ENCODE results near the gene CACNA1G. TPM values are rescaled to one million over a fixed set of nuclear protein-coding genes. Genes with fewer than 3 reads are reported as not detected.

The CACNA1G gene
- total and polyA plus RNA-seq, 9 of the 15 experiments (the other 6 are each of a cell fraction or from before 2014, with no cell fraction given), result 0.01 TPM; not detected in 8

GRCh38 chr17:50579399-50579798, 18.9 kb downstream of the CACNA1G start:
- H3K4me1 ChIP-seq (replicated peaks in 1 of 2; ENCODE audit: control insufficient read depth in 2 of 2, insufficient read depth in 2 of 2, low read length in 2 of 2), result peaks cover 11 to 23% of the 10 kb centered on the region in 2 experiments; a peak in 4 of 5 replicates
- no peaks in the 10 kb centered on the region for H3K79me2 ChIP-seq (ENCODE audit: control insufficient read depth, insufficient read depth, low read length)
- H2AFZ ChIP-seq (ENCODE audit: low read depth, low read length), result no peak overlapping the region
- peak overlapping the region in 1 of 2 experiments; percentile 64; a peak in 1 of 4 replicates for H3K9ac ChIP-seq (ENCODE audit: insufficient read depth in 1 of 2, low read depth in 2 of 2, low read length in 2 of 2)
- H3K4me3 ChIP-seq, result no peak overlapping the region
- no peaks in the 10 kb centered on the region for H3K36me3 ChIP-seq (ENCODE audit: control insufficient read depth, insufficient read depth, low read length)
- H4K20me1 ChIP-seq (replicated peaks; ENCODE audit: control insufficient read depth, insufficient read depth, low read length), result peaks cover 16% of the 10 kb centered on the region
- H3K27ac ChIP-seq (ENCODE audit: extremely low read depth, low read depth, low read length), result no peak overlapping the region
- no peak overlapping the region for H3K4me2 ChIP-seq (ENCODE audit: insufficient read depth, low read length)
- peaks cover 21 to 86% of the 10 kb centered on the region in 2 experiments; a peak in 4 of 5 replicates for H3K27me3 ChIP-seq (ENCODE audit: control insufficient read depth in 2 of 2, insufficient read depth in 2 of 2, low read length in 2 of 2)
- ATAC-seq (no peak), DNase-seq (ENCODE audit: extremely low read depth in 1 of 4, low spot score in 3 of 4) (peak in 1 of 4 experiments; percentile 23), FAIRE-seq (no peak)
- no TSS peak for BruUV-seq (replicated peaks)
- H3K9me1 ChIP-seq (ENCODE audit: control insufficient read depth, insufficient read depth, low read length), result no peaks in the 10 kb centered on the region
- POLR2A ChIA-PET, result interaction anchor here (0.6 to 0.9 kb wide), 2 partner anchors 26 to 124 kb away, joined by 3 read pairs; no protein-coding TSS in a partner anchor
- no peaks in the 10 kb centered on the region; the same call in 1 of the 2 replicates for H3K9me3 ChIP-seq (replicated peaks; ENCODE audit: control insufficient read depth, insufficient read depth, low read depth, low read length)
- WGBS (ENCODE audit: insufficient coverage, low coverage, missing lambda C conversion rate), result 0% methylated on average over 5 of the region's 7 CpGs
- TF ChIP-seq ZBTB17 (CRISPR knock-in tag; IDR thresholded peaks at IDR 0.05), result no peak
- TF ChIP-seq NR1H2 (CRISPR knock-in tag; IDR thresholded peaks at IDR 0.05), result no peak
- no peak for TF ChIP-seq PCBP1 (IDR thresholded peaks at IDR 0.05; ENCODE audit: low read depth, low read length, poor library complexity, severe bottlenecking)
- no peak for TF ChIP-seq NFIX (CRISPR knock-in tag; IDR thresholded peaks at IDR 0.05; ENCODE audit: low read depth)
- TF ChIP-seq TCF7L2 (IDR thresholded peaks at IDR 0.05; ENCODE audit: low read depth, low read length), result no peak
- no peak for TF ChIP-seq NR2C2 (CRISPR knock-in tag; IDR thresholded peaks at IDR 0.05)
- no peak for TF ChIP-seq NR2C2 (tag; IDR thresholded peaks at IDR 0.05)
- no peak for TF ChIP-seq ELF1 (tag; IDR thresholded peaks at IDR 0.05)
- TF ChIP-seq L3MBTL2 (IDR thresholded peaks at IDR 0.05), result no peak
- no peak for TF ChIP-seq MCM7 (IDR thresholded peaks at IDR 0.05)
- TF ChIP-seq MTF1 (CRISPR knock-in tag; IDR thresholded peaks at IDR 0.05; ENCODE audit: borderline replicate concordance), result no peak
- TF ChIP-seq, protein P1, sequence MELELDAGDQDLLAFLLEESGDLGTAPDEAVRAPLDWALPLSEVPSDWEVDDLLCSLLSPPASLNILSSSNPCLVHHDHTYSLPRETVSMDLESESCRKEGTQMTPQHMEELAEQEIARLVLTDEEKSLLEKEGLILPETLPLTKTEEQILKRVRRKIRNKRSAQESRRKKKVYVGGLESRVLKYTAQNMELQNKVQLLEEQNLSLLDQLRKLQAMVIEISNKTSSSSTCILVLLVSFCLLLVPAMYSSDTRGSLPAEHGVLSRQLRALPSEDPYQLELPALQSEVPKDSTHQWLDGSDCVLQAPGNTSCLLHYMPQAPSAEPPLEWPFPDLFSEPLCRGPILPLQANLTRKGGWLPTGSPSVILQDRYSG (tag; conservative IDR thresholded peaks at IDR 0.05; ENCODE audit: low read depth), result no peak
- no peak for TF ChIP-seq MAFF (IDR thresholded peaks at IDR 0.05; ENCODE audit: low read length)
- TF ChIP-seq NR4A1 (CRISPR knock-in tag; IDR thresholded peaks at IDR 0.05), result no peak
- no peak for TF ChIP-seq NR4A1 (tag; IDR thresholded peaks at IDR 0.05)
- TF ChIP-seq SMARCB1 (IDR thresholded peaks at IDR 0.05; ENCODE audit: insufficient read length, low read depth), result no peak
- no peak for TF ChIP-seq NBN (IDR thresholded peaks at IDR 0.05; ENCODE audit: low read depth)
- no peak for TF ChIP-seq ARNT (IDR thresholded peaks at IDR 0.05)
- TF ChIP-seq ZNF778 (CRISPR knock-in tag; IDR thresholded peaks at IDR 0.05), result no peak
- CTCF ChIA-PET (ENCODE audit: low intra/inter-chr PET ratio), result no interaction called here
- in situ Hi-C loops (cut with MboI), result no loop called here
- intact Hi-C loops (cut with micrococcal nuclease), result no loop called here
